GM12891 (cell line): Measurements from ENCODE around the gene APEH.

Experiments used
- DNase-seq: peaks from one replicate; pipeline ENCODE4 v3.0.0; 2011; ENCODE audit warnings: low spot score; ENCODE audit not compliant: insufficient read length
- FAIRE-seq: peaks from 2 replicates; lab custom pipeline; 2011; peaks lifted over from hg19 to GRCh38; lab: Jason Lieb, UNC
- PAX5 ChIP-seq: IDR thresholded peaks from 2 replicates; pipeline ENCODE4 v1.6.1; 2011; ENCODE audit warnings: low read length, moderate library complexity, mild to moderate bottlenecking; ENCODE audit not compliant: insufficient read depth, severe bottlenecking
- POLR2A ChIP-seq: IDR thresholded peaks from 2 replicates; pipeline ENCODE4 v1.6.1; 2011; ENCODE audit warnings: low read depth, low read length, control low read depth
- POLR2AphosphoS5 ChIP-seq: IDR thresholded peaks from 2 replicates; pipeline ENCODE4 v1.6.1; 2011; ENCODE audit warnings: low read depth, low read length, control low read depth
- POU2F2 ChIP-seq: IDR thresholded peaks from 2 replicates; pipeline ENCODE4 v1.6.1; 2011; ENCODE audit warnings: low read depth, mild to moderate bottlenecking, control low read depth, low read length, moderate library complexity
- SPI1 ChIP-seq: IDR thresholded peaks from 2 replicates; pipeline ENCODE4 v1.6.1; 2011; ENCODE audit warnings: low read depth, low read length, control low read depth
- TAF1 ChIP-seq: IDR thresholded peaks from 2 replicates; pipeline ENCODE4 v1.6.1; 2011; ENCODE audit warnings: low read depth, low read length, control low read depth

The APEH gene

GRCh38 chr3:49717959-49718857 is 44.1 kb downstream of the APEH start:
- FAIRE-seq: peak; percentile 60
- TF ChIP-seq TAF1: no peak
- TF ChIP-seq POU2F2: 0 out of 2 replicates have a peak, but pooled peaks have one; percentile 35
- DNase-seq: no peak

- peak; percentile 13 for FAIRE-seq
- TF ChIP-seq POLR2A: no peak
- TF ChIP-seq TAF1: no peak
- no peak for DNase-seq
Measured at GRCh38 chr3:49718858-49719213, 44.7 kb downstream of the APEH start.

GRCh38 chr3:49719214-49719884 is 45.2 kb downstream of the APEH start, which contains the start of gene AMIGO3:
TSS of gene AMIGO3 (minus strand) at chr3:49719684. CDS start at chr3:49719465, 219 bp downstream.
- TF ChIP-seq POU2F2 (peak; percentile 32; the same call in 1 of the 2 replicates), POLR2A (peak; percentile 78), POLR2AphosphoS5 (peak; percentile 30; the same call in 1 of the 2 replicates), PAX5 (no peak)
- peak; percentile 95 for FAIRE-seq
- DNase-seq: peak; percentile 96

GRCh38 chr3:49720855-49721595 is 46.9 kb downstream of the APEH start:
- DNase-seq (no peak), FAIRE-seq (no peak)
- TF ChIP-seq POLR2AphosphoS5 (peak; percentile 74), SPI1 (no peak)

GRCh38 chr3:49721596-49721895 is 47.4 kb downstream of the APEH start:
- FAIRE-seq (no peak), DNase-seq (no peak)
- TF ChIP-seq PAX5 (no peak), POLR2AphosphoS5 (no peak), TAF1 (no peak), SPI1 (no peak), POLR2A (no peak), POU2F2 (no peak)

- no peak for TF ChIP-seq POLR2A
- TF ChIP-seq PAX5: no peak
- peak; percentile 56; the same call in 1 of the 2 replicates for TF ChIP-seq POLR2AphosphoS5
- TF ChIP-seq POU2F2: no peak
- no peak for TF ChIP-seq SPI1
- no peak for TF ChIP-seq TAF1
- FAIRE-seq (peak; percentile 78), DNase-seq (no peak)
Measured at GRCh38 chr3:49721896-49722781, 48.0 kb downstream of the APEH start.

GRCh38 chr3:49722896-49723295 is 48.7 kb downstream of the APEH start:
- 0 out of 2 replicates have a peak, but pooled peaks have one; percentile 12 for TF ChIP-seq POU2F2
- TF ChIP-seq PAX5: no peak
- TF ChIP-seq POLR2AphosphoS5: peak; percentile 4
- no peak for DNase-seq
- no peak for FAIRE-seq

GRCh38 chr3:49723296-49723627 is 49.1 kb downstream of the APEH start:
- DNase-seq (no peak), FAIRE-seq (no peak)
- TF ChIP-seq POU2F2 (no peak), POLR2AphosphoS5 (peak; percentile 46), PAX5 (no peak), TAF1 (no peak; the same call in 1 of the 2 replicates), POLR2A (peak; percentile 35; the same call in 1 of the 2 replicates), SPI1 (no peak)
